ENCODE data around the gene TMEM200B.
"Not testable (repeated sequence)": the region's sequence is repeated elsewhere in the genome, so short reads cannot be mapped to it uniquely, and the experiment has no call there.

TMEM200B gene

GRCh38 chr1:29105822-29106221 is 17.9 kb downstream of the TMEM200B start:
- DNase-seq: no peak

- no peak for DNase-seq
Measured at GRCh38 chr1:29100487-29100886, 23.2 kb downstream of the TMEM200B start.

- no peak for DNase-seq
Measured at GRCh38 chr1:29099286-29099685, 24.4 kb downstream of the TMEM200B start.

- DNase-seq: no peak
Measured at GRCh38 chr1:29096231-29096886, 27.3 kb downstream of the TMEM200B start.

- no peak for DNase-seq
Measured at GRCh38 chr1:29094954-29095353, 28.7 kb downstream of the TMEM200B start.

GRCh38 chr1:29094433-29094832 is 29.3 kb downstream of the TMEM200B start:
- DNase-seq: no peak

GRCh38 chr1:29092704-29093103 is 31.0 kb downstream of the TMEM200B start:
- not testable (repeated sequence) for DNase-seq

- DNase-seq: no peak
Measured at GRCh38 chr1:29090937-29091618, 32.6 kb downstream of the TMEM200B start.

- DNase-seq: no peak
Measured at GRCh38 chr1:29084196-29084521, 39.5 kb downstream of the TMEM200B start.

- no peak for DNase-seq
Measured at GRCh38 chr1:29083317-29084195, 40.1 kb downstream of the TMEM200B start.

GRCh38 chr1:29082519-29082918 is 41.2 kb downstream of the TMEM200B start:
- DNase-seq: no peak

GRCh38 chr1:29081201-29081600 is 42.5 kb downstream of the TMEM200B start:
- no peak for DNase-seq

GRCh38 chr1:29079916-29080629 is 43.6 kb downstream of the TMEM200B start:
- DNase-seq: not testable (repeated sequence)

- no peak for DNase-seq
Measured at GRCh38 chr1:29077155-29077554, 46.5 kb downstream of the TMEM200B start.

All from T-helper 2 cell (primary cell).